ENCODE measurements around the gene MRPS15.

DNA sequence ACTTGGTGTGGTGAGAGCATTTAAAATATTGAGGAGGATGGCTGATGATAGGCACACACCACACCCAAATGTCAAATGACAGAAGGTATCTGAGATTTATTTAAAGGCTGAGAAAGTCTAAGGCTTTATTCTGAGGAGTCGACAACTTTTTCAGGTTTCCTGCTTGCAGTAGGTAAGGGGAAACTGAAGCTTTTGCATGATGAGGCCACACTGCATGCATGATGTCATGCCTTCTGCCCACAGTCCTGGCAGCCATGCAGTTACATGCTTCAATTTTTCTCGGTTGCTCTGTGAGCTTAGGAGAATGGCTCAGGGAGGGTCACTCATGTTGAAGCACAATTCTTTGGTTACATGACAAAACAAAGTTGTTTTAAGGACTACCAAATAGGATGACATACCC lies 20.9 kb downstream of the MRPS15 start:
- TF ChIP-seq, protein P1, sequence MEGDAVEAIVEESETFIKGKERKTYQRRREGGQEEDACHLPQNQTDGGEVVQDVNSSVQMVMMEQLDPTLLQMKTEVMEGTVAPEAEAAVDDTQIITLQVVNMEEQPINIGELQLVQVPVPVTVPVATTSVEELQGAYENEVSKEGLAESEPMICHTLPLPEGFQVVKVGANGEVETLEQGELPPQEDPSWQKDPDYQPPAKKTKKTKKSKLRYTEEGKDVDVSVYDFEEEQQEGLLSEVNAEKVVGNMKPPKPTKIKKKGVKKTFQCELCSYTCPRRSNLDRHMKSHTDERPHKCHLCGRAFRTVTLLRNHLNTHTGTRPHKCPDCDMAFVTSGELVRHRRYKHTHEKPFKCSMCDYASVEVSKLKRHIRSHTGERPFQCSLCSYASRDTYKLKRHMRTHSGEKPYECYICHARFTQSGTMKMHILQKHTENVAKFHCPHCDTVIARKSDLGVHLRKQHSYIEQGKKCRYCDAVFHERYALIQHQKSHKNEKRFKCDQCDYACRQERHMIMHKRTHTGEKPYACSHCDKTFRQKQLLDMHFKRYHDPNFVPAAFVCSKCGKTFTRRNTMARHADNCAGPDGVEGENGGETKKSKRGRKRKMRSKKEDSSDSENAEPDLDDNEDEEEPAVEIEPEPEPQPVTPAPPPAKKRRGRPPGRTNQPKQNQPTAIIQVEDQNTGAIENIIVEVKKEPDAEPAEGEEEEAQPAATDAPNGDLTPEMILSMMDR (conservative IDR thresholded peaks at IDR 0.05 in 1 of 2, IDR thresholded peaks at IDR 0.05 in 1 of 2; ENCODE audit: extremely low read depth in 1 of 2, insufficient read depth in 1 of 2, low read depth in 1 of 2, low read length in 2 of 2): no peak
- TF ChIP-seq EZH2 (IDR thresholded peaks at IDR 0.05; ENCODE audit: borderline replicate concordance, low read length): no peak

Data from mammary epithelial cell (primary cell).